Activated CD4-positive, alpha-beta T cell treated with anti-CD3 and anti-CD28 coated beads, Interleukin-2, Interleukin-4, amounts not matched to agents 100 ng/mL and 50 ng/mL, durations not matched to agents 16 hours and 8 hours (primary cell): ENCODE measurements around the gene CYP3A5.
"Not testable (repeated sequence)": the region's sequence is repeated elsewhere in the genome, so short reads cannot be mapped to it uniquely, and the experiment has no call there.

Experiments used
- DNase-seq: peaks from one replicate; pipeline ENCODE4 v3.0.0-alpha.2; 2020; ENCODE audit warnings: low spot score

Gene CYP3A5

DNA sequence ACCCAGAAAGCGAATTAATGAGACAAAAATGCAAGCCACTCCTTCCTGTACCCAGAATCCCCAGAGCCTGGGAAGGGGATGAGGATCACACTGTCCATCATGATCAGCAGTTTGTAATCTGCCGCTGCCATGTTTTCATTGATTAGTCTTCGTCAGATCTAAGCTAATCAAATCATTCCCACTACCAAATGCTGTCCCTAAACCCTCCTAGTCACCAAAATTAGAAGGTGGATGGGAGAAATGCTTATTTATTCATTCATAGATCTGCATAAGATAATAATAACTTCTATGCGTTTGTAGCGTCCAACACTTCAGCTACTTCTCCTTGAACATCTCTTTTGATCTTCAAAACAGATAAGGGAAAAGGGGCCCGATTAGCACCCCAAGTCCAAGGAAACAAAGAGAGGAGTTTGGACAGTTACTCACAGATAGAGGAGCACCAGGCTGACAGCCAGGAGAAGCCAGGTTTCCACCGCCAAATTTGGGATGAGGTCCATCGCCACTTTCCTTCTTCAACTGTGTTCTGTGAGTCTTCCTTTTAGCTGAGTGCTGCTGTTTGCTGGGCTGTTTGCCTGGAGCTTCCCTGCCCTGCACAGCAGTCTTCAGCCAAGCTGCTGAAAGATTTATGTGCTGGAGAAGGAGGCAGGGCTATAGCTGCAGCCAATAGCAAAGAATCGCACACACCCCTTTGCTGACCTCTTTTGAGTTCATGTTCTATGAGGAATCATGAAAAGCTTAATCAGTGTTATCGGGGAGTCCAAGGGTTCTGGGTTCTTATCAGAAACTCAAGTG, at the start of gene CYP3A5:
CYP3A5 (minus strand) TSS at position 597 of the 792 bp plus-strand sequence; CDS start at position 497, 100 bp downstream.
- no peak for DNase-seq

DNA sequence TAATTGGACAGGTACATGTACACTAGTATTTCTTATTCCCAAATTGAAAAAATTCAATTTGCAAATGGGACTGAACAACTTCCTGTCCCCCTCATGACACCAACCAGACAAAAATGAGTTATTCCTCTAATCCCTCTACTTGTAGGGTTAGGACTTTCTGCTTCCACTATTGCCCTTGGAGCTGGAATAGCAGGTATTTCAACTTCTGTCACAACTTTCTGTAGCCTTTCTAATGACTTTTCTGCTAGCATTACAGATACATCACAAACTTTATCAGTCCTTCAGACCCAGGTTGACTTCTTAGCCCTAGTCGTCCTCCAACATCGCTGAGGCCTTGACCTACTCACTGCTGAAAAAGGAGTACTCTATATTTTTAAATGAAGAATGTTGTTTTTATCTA, 48.8 kb upstream of the CYP3A5 start:
- no peak for DNase-seq

DNA sequence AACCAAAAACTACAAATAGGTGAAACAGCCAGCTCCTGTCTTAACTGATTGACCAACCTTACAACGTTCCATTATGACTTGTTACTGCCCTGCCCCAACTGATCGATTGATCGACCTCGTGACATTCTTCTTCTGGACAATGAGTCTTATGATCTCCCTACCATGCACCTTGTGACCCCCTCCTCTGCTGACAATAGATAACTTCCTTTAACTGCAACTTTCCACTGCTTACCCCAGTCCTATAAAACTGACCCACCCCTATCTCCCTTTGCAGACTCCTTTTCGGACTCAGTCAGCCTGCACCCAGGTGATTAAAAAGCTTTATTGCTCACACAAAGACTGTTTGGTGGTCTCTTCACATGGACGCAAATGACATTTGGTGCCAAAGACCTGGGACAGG, 43.4 kb upstream of the CYP3A5 start:
- DNase-seq: not testable (repeated sequence)

DNA sequence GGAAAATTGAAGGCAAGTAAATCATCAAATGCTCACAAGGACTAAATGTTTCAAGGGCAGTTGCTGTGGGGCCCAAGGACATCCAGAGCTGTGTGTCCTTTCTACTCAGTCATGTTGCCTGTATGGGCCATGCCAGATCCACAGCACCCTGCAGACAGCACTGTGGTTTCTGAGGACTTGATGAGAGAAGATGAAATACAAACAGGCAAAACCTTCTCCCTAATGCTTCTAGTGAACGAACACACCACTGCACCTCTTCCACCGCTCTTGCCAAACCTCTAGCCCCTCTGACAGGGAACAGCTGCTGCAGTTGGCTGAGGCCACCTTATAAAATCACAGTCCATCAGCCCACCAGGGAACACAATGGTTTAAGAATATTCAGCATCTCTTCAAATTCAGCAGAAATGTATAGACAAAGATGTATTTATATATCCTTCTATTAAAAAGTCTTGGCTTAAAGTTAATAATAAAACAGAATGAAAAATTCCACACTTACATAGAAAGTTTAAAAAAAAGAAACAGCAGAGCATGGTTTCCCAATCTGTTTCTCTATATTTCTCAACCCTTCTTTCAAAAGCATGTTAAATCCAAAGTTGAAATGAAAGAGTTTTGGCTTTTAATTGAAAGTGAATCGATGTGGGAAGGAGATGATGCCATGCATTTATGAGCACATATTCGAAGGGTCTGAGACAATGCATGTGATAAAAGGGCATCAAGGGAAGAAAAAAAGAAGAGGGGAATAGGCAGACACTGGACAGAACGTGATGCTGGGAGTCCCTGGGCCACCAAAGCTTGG, 41.2 kb upstream of the CYP3A5 start:
- no peak for DNase-seq

DNA sequence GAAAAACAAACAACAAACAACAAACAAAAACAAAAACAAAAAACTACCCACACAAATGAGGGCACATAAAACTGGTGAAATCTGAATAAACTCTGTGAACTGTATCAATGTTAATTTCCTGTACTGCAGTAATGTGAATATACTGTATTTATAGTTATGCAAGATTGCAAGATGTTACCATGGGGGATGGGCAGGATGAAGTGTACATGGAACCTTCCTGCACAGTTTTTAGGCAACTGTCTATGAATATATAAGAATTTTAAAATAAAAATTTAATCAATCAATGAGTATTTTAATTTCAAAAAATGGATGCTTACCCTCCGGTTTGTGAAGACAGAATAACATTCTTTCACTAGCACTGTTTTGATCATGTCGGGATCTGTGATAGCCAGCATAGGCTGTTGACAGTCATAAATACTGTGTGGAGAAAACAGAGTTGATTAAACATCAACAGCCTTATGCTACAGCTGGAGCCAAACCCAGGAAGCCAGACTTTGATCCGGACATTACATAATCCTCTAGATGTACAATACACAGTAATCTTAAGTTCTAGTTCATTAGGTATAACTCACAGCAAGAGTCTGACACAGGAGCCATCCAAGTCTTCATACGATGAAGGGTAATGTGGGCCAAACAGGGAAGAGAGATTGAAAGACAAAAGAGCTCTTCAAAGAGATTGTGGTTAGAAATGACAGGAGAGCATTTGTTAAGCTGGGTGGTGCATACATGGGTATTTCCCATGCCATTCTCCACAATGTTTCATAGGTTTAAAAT, 40.4 kb upstream of the CYP3A5 start:
- DNase-seq: no peak

DNA sequence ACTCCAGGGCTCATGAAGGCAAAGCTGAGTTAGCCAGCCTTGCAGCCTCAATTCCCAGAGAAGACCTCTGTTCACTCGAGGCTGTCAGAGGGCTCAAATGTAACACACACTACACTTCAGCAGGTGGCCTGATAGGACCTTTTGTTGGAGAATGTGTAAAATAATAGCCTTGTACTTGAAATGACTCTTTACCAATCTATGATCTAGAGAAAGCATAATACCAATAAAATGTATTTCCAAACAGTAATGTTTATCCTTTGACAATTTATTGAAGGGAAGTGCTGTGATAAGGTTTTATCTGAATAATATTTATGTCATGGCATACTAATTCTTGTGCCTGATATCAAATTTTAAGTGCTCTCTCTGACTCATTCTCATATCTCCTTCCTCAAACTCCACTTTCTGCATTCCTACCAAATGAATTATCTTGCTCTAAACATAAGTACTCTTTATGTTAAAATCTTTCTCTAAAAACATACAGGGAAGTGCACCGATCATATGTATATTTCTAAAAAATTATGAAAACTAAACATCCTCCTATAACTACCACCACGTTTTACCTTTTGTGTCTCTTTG, 34.3 kb upstream of the CYP3A5 start:
- DNase-seq: no peak

DNA sequence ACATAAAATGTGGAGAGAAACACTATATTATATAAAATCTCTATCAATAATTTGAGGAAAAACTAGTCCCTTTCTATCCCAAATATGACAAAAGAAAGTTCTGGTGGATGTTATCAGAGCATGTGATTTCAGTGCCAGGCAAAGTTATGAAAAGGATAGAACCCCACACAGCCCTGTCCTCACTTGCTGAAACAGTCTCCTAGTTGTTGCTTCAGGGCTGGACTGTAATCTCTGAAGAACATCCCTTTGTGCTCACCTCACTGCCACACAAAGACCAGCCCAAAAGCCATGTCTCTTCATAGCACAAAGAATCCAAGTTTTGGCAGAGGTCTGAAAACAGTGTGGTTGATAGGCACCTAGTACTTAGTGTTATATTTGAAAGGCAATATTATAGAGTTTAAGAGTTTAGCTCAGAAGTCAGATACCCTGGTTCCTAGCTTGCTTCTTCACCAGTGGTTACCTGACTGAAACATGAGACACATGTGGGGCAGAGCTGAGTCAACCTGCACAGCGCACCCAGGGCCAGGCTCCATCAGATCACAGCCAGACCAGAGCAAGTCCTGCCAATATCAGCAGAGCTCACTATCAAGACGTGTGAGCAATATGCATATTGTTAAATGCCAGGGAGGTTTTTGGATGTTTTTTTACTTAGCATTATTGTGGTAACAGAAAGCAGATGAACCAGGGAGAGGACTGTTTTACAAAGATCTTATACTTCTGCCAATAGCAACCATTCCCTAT, 30.2 kb upstream of the CYP3A5 start:
- no peak for DNase-seq

DNA sequence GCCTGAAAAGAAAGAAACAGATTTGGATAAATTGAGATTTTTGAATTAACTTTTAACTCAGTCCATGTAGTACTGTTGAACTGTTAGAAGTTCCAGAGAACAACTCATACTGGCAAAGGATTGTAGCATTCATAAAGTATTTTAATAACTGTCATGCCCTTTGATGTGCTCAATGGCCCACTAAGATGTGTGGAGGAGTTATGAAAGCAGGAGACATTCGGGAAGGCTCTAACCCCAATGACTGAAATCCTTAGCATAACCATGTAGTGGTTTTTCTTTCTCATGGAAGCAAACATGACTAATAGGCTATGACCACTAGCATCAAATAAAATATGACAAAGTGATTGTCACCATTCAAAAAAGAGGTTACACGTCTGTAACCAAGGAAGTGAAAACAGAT, 29.5 kb upstream of the CYP3A5 start:
- no peak for DNase-seq

DNA sequence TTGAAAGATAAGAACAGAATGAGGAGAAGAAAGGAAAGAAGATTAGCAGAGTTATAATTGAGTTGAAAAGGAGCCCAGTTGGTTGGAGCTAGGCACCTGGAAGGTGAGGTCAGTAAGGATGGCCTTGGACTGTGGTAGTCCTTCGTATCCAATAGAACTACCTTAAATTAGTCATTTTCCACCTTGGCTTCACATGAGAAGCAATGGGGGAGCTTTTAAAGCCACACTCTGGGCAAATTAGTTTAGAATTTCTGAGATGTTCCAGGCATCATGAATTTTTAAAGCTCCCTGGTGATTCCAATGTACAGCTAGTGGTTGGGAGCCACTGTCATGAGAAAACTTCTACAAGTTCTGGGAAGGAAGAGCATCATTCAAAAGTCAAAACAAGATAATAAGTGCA, 27.3 kb upstream of the CYP3A5 start:
- DNase-seq: no peak

DNA sequence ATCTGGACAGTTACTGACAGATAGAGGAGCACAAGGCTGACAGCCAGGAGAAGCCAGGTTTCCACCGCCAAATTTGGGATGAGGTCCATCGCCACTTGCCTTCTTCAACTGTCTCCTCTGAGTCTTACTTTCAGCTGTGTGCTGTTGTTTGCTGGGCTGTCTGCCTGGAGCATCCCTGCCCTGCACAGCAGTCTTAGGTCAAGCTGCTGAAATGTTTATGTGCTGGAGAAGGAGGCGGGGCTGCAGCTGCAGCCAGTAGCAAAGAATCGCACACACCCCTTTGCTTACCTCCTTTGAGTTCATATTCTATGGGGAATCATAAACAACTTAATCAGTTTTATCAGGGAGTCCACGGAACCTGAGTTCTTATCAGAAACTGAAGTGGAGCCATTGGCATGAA, 20.1 kb upstream of the CYP3A5 start:
- DNase-seq: no peak

DNA sequence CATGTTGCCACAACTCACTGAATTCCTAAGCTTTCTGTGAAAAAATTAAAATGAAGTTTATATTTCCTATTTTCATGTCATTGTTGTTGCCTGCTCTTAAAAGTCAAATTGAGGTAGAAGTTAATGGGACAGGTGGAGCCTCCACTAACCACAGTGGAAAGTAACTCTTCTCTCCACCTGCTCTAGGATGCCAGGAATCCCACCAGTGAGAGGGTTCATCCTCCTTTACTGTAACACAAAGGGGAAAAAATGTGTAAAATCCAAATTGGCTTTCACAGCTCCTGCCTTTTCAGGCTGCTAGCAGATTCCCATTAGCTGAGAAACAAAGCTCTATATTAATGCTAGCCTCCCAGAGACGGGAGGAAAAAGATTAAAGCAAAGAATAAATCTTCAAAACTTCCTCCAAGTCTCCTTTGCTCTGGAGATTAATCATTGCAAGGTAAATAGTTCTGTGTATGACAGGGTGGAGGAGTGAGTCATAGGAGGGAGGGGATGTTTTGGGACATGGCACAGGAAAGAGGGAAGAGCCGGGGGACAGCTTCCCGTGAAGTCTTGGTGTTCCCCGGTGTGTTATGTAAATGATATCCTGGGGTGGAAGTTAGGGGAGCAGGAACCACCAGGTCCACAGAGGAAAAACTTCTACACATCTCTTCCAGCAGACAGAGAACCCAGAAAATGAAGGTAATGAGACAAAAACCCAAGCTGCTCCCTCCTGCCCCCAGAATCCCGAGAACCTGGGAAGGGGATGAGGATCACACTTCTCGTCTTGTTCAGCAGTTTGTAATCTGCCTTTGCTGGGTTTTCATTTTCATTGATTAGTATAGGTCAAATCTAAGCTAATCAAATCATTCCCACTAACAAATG, 19.3 kb upstream of the CYP3A5 start:
- not testable (repeated sequence) for DNase-seq

DNA sequence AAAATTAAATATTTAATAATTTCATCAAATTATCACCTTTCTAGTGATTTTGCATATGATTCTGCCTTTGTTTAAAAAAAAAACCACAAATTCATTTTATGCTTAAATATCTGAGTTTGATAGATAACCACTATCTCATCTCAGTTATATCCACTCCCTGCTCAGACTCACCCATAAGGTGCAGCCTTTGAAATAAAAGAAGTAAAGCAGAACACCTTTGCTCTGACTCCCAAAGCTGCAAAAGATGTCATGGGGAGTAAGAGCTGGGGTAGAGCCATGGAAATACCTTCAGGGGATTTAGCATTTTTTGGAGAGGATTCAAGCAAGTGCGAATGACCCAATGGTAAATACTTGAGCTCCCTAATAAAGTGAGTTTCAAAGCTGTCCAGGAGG, 15.1 kb upstream of the CYP3A5 start:
- DNase-seq: no peak

DNA sequence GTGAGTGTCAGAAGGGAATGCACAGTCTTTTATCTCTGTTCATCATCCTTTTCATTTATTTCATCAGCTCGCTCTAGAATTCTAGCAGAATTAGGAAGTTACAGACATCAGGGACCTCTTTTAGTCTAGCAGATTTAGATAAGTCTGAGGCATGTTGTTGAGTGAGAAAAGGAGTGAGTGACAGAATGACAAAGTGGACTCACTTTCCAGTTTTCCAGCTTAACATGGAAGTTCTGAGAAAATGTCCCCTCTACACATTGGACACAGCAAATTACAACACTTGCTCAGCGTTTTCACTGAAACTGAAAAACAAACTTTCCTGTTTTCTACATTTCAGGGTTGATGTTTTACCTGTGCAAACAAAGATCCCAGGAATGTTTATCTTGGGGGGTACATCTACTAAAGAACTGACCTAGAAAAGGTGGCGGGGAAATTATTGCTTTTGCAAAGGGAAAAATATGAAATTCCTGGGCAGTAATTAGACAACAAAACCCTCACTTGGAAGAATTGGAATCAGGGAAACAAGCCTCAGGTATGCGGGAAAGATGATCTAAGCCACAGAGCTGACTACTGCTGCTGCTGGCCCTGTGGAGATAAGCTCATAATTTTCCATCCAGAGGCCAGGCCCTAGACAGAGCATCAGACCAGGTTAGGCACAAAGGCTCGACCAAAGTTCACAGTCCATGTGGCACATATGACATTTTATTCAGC, 14.6 kb upstream of the CYP3A5 start:
- no peak for DNase-seq

DNA sequence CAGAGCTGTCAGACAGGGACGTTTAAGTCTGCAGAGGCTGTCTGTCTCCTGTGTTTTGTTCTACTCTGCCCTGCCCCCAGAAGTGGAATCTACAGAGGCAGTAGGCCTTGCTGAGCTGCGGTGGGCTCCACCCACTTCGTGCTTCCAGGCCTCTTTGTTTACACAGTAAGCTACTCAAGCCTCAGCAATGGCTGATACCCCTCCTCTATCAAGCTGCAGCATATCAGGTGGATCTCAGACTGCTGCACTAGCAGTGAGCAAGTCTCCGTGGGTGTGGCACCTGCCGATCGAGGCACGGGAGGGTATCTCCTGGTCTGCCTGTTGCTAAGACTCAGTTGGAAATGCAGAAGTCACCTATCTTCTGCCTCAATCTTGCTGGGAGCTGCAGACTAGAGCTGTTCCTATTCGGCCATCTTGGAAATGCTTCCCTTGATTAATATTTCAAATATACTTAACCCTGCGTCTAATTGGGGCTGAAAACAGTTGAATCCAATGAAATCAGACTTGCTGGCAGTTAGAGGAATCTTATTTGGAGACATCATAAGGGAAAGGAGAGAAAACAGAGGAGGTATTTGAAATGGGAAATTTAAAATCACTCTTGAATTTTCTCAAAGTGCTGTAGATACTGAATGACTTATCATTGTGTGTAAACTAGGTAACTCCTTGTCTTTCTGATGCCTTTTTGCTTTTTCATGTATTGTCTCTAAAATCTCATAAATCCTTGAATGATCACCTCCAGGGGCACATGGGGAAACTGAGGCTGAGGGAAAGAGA, 13.8 kb upstream of the CYP3A5 start:
- DNase-seq: no peak

DNA sequence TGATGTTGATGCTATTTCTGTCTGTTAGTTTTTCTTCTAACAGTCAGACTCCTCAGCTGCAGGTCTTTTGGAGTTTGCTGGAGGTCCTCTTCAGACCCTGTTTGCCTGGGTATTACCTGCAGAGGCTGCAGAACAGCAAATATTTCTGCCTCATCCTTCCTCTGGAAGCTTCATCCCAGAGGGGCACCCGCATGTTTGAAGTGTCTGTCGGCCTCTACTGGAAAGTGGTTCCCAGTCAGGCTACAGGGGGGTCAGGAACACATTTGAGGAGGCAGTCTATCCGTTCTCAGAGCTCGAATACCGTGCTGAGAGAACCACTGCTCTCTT, 13.3 kb upstream of the CYP3A5 start:
- no peak for DNase-seq

DNA sequence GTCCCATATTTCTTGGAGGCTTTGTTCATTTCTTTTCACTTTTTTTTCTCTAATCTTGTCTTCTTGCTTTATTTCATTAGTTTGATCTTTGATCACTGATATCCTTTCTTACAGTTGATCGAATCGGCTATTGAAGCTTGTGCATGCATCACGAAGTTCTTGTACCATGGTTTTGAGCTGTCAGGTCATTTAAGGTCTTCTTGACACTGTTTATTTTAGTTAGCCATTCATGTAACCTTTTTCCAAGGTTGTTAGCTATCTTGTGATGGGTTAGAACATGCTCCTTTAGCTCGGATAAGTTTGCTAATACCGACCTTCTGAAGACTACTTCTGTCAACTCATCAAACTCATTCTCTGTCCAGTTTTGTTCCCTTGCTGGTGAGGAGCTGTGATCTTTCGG, 12.8 kb upstream of the CYP3A5 start:
- DNase-seq: not testable (repeated sequence)

DNA sequence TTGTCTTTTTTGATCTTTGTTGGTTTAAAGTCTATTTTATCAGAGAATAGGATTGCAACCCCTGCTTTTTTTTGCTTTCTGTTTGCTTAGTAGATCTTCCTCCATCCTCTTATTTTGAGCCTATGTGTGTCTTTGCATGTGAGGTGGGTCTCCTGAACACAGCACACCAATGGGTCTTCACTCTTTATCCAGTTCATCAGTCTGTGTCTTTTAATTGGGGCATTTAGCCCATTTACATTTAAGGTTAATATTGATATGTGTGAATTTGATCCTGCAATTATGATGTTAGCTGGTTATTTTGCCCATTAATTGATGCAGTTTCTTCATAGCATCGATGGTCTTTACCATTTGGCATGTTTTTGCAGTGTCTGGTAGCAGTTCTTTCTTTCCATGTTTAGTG, 11.9 kb upstream of the CYP3A5 start:
- not testable (repeated sequence) for DNase-seq

DNA sequence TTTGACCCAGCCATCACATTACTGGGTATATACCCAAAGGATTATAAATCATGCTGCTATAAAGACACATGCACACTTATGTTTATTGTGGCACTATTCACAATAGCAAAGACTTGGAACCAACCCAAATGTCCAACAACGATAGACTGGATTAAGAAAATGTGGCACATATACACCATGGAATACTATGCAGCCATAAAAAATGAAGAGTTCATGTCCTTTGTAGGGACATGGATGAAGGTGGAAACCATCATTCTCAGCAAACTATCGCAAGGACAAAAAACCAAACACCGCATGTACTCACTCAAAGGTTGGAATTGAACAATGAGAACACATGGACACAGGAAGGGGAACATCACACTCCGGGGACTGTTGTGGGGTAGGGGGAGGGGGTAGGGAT, 11.1 kb upstream of the CYP3A5 start:
- not testable (repeated sequence) for DNase-seq

DNA sequence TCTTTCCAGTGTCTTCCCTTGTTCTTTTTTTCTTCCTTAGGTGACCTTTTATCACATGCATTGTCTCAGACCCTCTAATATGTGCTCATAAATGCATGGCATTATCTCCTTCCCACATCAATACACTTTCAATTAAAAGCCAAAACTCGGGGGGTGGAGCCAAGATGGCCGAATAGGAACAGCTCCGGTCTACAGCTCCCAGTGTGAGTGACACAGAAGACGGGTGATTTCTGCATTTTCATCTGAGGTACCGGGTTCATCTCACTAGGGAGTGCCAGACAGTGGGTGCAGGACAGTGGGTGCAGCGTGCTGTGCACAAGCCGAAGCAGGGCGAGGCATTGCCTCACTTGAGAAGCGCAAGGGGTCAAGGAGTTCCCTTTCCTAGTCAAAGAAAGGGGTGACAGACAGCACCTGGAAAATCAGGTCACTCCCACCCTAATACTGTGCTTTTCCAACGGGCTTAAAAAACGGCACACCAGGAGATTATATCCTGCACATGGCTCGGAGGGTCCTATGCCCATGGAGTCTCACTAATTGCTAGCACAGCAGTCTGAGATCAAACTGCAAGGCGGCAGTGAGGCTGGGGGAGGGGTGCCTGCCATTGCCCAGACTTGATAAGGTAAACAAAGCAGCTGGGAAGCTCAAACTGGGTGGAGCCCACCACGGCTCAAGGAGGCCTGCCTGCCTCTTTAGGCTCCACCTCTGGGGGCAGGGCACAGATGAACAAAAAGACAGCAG, 6.2 kb upstream of the CYP3A5 start:
- not testable (repeated sequence) for DNase-seq
